ENCODE measurements around the gene CWH43. TPM values are rescaled to one million over a fixed set of nuclear protein-coding genes. Genes with fewer than 3 reads are reported as not detected.

The CWH43 gene
- total and polyA plus RNA-seq, 4 donors, result 0.65 to 4.2 (median 1.1) TPM

- 79 to 83% methylated on average over 4 of the region's 4 CpGs for WGBS, 2 donors
- Histone ChIP-seq H3K27me3 (ENCODE audit: control insufficient read depth in 3 of 3, insufficient read depth in 3 of 3, low read length in 2 of 3) (no peaks in the 10 kb centered on the region), H3K9ac (ENCODE audit: insufficient read depth in 1 of 2, low read length in 2 of 2) (no peak overlapping the region)
Observed at GRCh38 chr4:48968814-48969213, 17.3 kb upstream of the CWH43 start.

GRCh38 chr4:48970471-48970921, 15.6 kb upstream of the CWH43 start:
- ATAC-seq (ENCODE audit: insufficient read depth, low FRiP score), result no peak
- WGBS, 2 donors, result 85 to 93% methylated on average over 3 of the region's 3 CpGs
- no peak overlapping the region for H3K9ac ChIP-seq (ENCODE audit: insufficient read depth in 1 of 2, low read length in 2 of 2)

More at GRCh38 chr4:48968814-48969213, 17.3 kb upstream of the CWH43 start:
- H3K27ac ChIP-seq (ENCODE audit: low read depth in 1 of 2, low read length in 1 of 2), result no peak overlapping the region
- no peaks in the 10 kb centered on the region for H3K9me3 ChIP-seq (ENCODE audit: control insufficient read depth in 4 of 4, insufficient read depth in 3 of 4, low read length in 3 of 4)
- H3K4me1 ChIP-seq (ENCODE audit: control insufficient read depth in 5 of 5, insufficient read depth in 5 of 5, low read length in 5 of 5), result no peaks in the 10 kb centered on the region
- no peak for ATAC-seq (ENCODE audit: insufficient read depth, low FRiP score)
- H3K36me3 ChIP-seq (ENCODE audit: control insufficient read depth in 4 of 4, insufficient read depth in 4 of 4, low read length in 4 of 4), result no peaks in the 10 kb centered on the region
- no peak for DNase-seq
- no peak overlapping the region for H3K4me3 ChIP-seq
- TF ChIP-seq, protein P1, sequence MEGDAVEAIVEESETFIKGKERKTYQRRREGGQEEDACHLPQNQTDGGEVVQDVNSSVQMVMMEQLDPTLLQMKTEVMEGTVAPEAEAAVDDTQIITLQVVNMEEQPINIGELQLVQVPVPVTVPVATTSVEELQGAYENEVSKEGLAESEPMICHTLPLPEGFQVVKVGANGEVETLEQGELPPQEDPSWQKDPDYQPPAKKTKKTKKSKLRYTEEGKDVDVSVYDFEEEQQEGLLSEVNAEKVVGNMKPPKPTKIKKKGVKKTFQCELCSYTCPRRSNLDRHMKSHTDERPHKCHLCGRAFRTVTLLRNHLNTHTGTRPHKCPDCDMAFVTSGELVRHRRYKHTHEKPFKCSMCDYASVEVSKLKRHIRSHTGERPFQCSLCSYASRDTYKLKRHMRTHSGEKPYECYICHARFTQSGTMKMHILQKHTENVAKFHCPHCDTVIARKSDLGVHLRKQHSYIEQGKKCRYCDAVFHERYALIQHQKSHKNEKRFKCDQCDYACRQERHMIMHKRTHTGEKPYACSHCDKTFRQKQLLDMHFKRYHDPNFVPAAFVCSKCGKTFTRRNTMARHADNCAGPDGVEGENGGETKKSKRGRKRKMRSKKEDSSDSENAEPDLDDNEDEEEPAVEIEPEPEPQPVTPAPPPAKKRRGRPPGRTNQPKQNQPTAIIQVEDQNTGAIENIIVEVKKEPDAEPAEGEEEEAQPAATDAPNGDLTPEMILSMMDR (IDR thresholded peaks at IDR 0.05; ENCODE audit: control extremely low read depth, extremely low read depth), result no peak

DNA sequence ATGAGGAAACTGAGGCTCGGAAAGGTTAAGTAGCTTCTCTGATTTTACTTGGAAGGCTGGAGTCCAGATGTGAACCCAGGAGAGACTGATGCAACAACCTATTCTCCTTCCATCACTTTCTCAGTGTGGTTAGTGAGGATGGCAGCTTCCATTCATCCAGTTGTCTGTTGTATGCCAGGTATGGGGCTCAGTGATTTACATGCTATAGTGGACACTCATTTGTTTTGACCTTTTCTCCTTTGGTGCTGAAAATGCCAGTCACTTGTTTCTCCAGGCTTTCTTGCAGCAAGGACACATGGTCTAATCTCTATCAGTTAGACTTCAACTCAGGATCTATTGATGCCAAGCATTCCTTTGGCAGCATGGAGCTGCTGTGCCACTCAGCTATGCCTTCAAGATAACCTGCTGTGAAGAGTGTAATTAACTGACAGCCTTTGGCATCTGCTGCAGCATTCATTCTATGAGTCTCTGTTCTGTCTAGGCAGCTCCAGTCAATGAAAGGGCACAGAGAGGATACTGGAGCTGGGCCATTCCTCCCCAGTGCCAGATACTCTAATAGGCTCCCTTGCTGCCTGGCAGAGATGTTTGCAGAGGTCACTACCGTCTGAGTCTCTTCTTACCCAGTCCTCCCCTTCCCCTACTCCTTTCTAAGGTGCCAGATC, 11.0 kb upstream of the CWH43 start:
- Histone ChIP-seq H3K27me3 (ENCODE audit: control insufficient read depth in 3 of 3, insufficient read depth in 3 of 3, low read length in 2 of 3) (no peaks in the 10 kb centered on the region), H3K36me3 (ENCODE audit: control insufficient read depth in 4 of 4, insufficient read depth in 4 of 4, low read length in 4 of 4) (no peaks in the 10 kb centered on the region), H3K9me3 (ENCODE audit: control insufficient read depth in 4 of 4, insufficient read depth in 3 of 4, low read length in 3 of 4) (no peaks in the 10 kb centered on the region), H3K4me1 (ENCODE audit: control insufficient read depth in 5 of 5, insufficient read depth in 5 of 5, low read length in 5 of 5) (no peaks in the 10 kb centered on the region), H3K27ac (ENCODE audit: low read depth in 1 of 2, low read length in 1 of 2) (no peak overlapping the region), H3K4me3 (no peak overlapping the region), H3K9ac (ENCODE audit: insufficient read depth in 1 of 2, low read length in 2 of 2) (no peak overlapping the region)
- ATAC-seq (ENCODE audit: insufficient read depth, low FRiP score), result no peak
- TF ChIP-seq, protein P1 (IDR thresholded peaks at IDR 0.05; ENCODE audit: control extremely low read depth, extremely low read depth), result no peak
- DNase-seq, result no peak
- 65 to 85% methylated on average over 2 of the region's 2 CpGs for WGBS, 2 donors

More at GRCh38 chr4:48970471-48970921, 15.6 kb upstream of the CWH43 start:
- H3K9me3 ChIP-seq (ENCODE audit: control insufficient read depth in 4 of 4, insufficient read depth in 3 of 4, low read length in 3 of 4), result no peaks in the 10 kb centered on the region
- H3K4me3 ChIP-seq, result no peak overlapping the region
- no peaks in the 10 kb centered on the region for H3K4me1 ChIP-seq (ENCODE audit: control insufficient read depth in 5 of 5, insufficient read depth in 5 of 5, low read length in 5 of 5)
- H3K27ac ChIP-seq (ENCODE audit: low read depth in 1 of 2, low read length in 1 of 2), result no peak overlapping the region
- no peak for DNase-seq
- TF ChIP-seq, protein P1 (IDR thresholded peaks at IDR 0.05; ENCODE audit: control extremely low read depth, extremely low read depth), result no peak
- H3K27me3 ChIP-seq (ENCODE audit: control insufficient read depth in 3 of 3, insufficient read depth in 3 of 3, low read length in 2 of 3), result no peaks in the 10 kb centered on the region
- H3K36me3 ChIP-seq (ENCODE audit: control insufficient read depth in 4 of 4, insufficient read depth in 4 of 4, low read length in 4 of 4), result no peaks in the 10 kb centered on the region
